Tibial artery (tissue), 4 donors: ENCODE results near the gene FGF12.

ENCODE experiments used
- DNase-seq, 2 donors: peaks; one replicate each; pipeline ENCODE4 v3.0.0-alpha.2; 2019
- H3K27ac ChIP-seq, 2 donors: fragments of 200-600 bp; sonication (generic) in 1 of 2; 1 replicate in 1 of 2; 2 replicates in 1 of 2; pipeline ENCODE4 v1.5.1; 2018 to 2019; ENCODE audit warnings: mild to moderate bottlenecking in 1 of 2
- H3K27me3 ChIP-seq, 2 donors: fragments of 200-600 bp; sonication (generic) in 1 of 2; one replicate each; pipeline versions ENCODE4 v1.5.1 to v1.6.0; 2016 to 2019
- H3K36me3 ChIP-seq, 3 donors: fragments of 200-600 bp; sonication (generic) in 2 of 3; one replicate each; pipeline ENCODE4 v1.5.1; 2016 to 2019; ENCODE audit warnings: mild to moderate bottlenecking in 2 of 3
- H3K4me1 ChIP-seq, 4 donors: fragments of 200-600 bp; sonication (generic) in 2 of 4; 1 replicate in 3 of 4; 2 replicates in 1 of 4; pipeline ENCODE4 v1.5.1; 2016 to 2019
- H3K4me3 ChIP-seq, 2 donors: fragments of 200-600 bp; sonication (generic) in 1 of 2; 1 replicate in 1 of 2; 2 replicates in 1 of 2; pipeline ENCODE4 v1.5.1; 2018 to 2019; ENCODE audit warnings: mild to moderate bottlenecking in 2 of 2
- H3K9me3 ChIP-seq, 3 donors: fragments of 200-600 bp; sonication (generic) in 1 of 3; one replicate each; pipeline ENCODE4 v1.5.1; 2016 to 2019
- CTCF ChIP-seq, 2 experiments: fragments of 200-600 bp in 1 of 2; fragments of 450-650 bp in 1 of 2; IDR thresholded peaks; one replicate each; pipeline ENCODE4 v1.5.1; 2017 to 2019; ENCODE audit warnings: antibody characterized with exemption in 2 of 2, mild to moderate bottlenecking in 1 of 2, moderate library complexity in 1 of 2
- intact Hi-C: fragments of 100-400 bp; cut with DNase I; formaldehyde crosslinking; loops from one replicate; pipeline ENCODE4 v1.15.0; 2023; ENCODE audit warnings: low total_unique reads

Gene FGF12

GRCh38 chr3:192706272-192706671, 21.1 kb downstream of the FGF12 start:
- Histone ChIP-seq H3K27me3 (no peaks in the 10 kb centered on the region), H3K4me1 (no peaks in the 10 kb centered on the region), H3K9me3 (no peaks in the 10 kb centered on the region), H3K4me3 (no peak overlapping the region), H3K36me3 (no peaks in the 10 kb centered on the region), H3K27ac (no peak overlapping the region)
- no peak for DNase-seq
- TF ChIP-seq CTCF (IDR thresholded peaks at IDR 0.05): no peak
- intact Hi-C loops: no loop called here

GRCh38 chr3:192700885-192701284, 26.5 kb downstream of the FGF12 start:
- Histone ChIP-seq H3K4me3 (no peak overlapping the region), H3K27ac (no peak overlapping the region), H3K9me3 (no peaks in the 10 kb centered on the region), H3K27me3 (no peaks in the 10 kb centered on the region), H3K4me1 (no peaks in the 10 kb centered on the region), H3K36me3 (no peaks in the 10 kb centered on the region)
- no peak for TF ChIP-seq CTCF (IDR thresholded peaks at IDR 0.05)
- intact Hi-C loops: no loop called here
- DNase-seq: no peak

GRCh38 chr3:192696943-192697587, 30.3 kb downstream of the FGF12 start:
- no peaks in the 10 kb centered on the region for H3K4me1 ChIP-seq
- no peaks in the 10 kb centered on the region for H3K36me3 ChIP-seq
- H3K9me3 ChIP-seq: no peaks in the 10 kb centered on the region
- H3K27me3 ChIP-seq: no peaks in the 10 kb centered on the region
- H3K27ac ChIP-seq: no peak overlapping the region
- H3K4me3 ChIP-seq: no peak overlapping the region
- DNase-seq: no peak
- intact Hi-C loops: no loop called here
- TF ChIP-seq CTCF (IDR thresholded peaks at IDR 0.05): no peak

GRCh38 chr3:192687488-192688152, 39.7 kb downstream of the FGF12 start:
- DNase-seq: no peak
- H3K4me1 ChIP-seq: no peaks in the 10 kb centered on the region
- no peaks in the 10 kb centered on the region for H3K27me3 ChIP-seq
- no peak overlapping the region for H3K4me3 ChIP-seq
- no peaks in the 10 kb centered on the region for H3K36me3 ChIP-seq
- no peaks in the 10 kb centered on the region for H3K9me3 ChIP-seq
- H3K27ac ChIP-seq: no peak overlapping the region
- TF ChIP-seq CTCF (IDR thresholded peaks at IDR 0.05): no peak
- intact Hi-C loops: no loop called here

GRCh38 chr3:192685801-192686200, 41.5 kb downstream of the FGF12 start:
- Histone ChIP-seq H3K4me3 (no peak overlapping the region), H3K27me3 (no peaks in the 10 kb centered on the region), H3K27ac (no peak overlapping the region), H3K4me1 (no peaks in the 10 kb centered on the region), H3K9me3 (no peaks in the 10 kb centered on the region), H3K36me3 (no peaks in the 10 kb centered on the region)
- TF ChIP-seq CTCF (IDR thresholded peaks at IDR 0.05): no peak
- intact Hi-C loops: no loop called here
- DNase-seq: no peak
